Stimulated activated naive CD8-positive, alpha-beta T cell treated with anti-CD3 and anti-CD28 coated beads, Interleukin-15, amount 100 ng/mL, for 72 hours (primary cell): ENCODE measurements around the gene OOSP3.
"Not testable (repeated sequence)": the region's sequence is repeated elsewhere in the genome, so short reads cannot be mapped to it uniquely, and the experiment has no call there.

Experiments
- ATAC-seq: fragments of 150-1000 bp; cut with Tn5 transposase; 2 replicates; pipeline ENCODE4 v1.10.0; 2021; ENCODE audit warnings: mild to moderate bottlenecking, moderate library complexity
- DNase-seq, 2 donors: peaks; one replicate each; pipeline ENCODE4 v3.0.0; 2021 to 2022
- H3K27ac Mint-ChIP-seq, 2 donors: one replicate each; pipeline ENCODE4 v1.8.0; 2022; ENCODE audit warnings: mild to moderate bottlenecking in 2 of 2, mixed read lengths in 2 of 2, moderate library complexity in 2 of 2
- H3K27me3 Mint-ChIP-seq: one replicate; pipeline ENCODE4 v1.8.0; 2022; ENCODE audit warnings: mixed read lengths
- H3K4me1 Mint-ChIP-seq: one replicate; pipeline ENCODE4 v1.8.0; 2022; ENCODE audit warnings: mild to moderate bottlenecking, mixed read lengths
- H3K4me3 Mint-ChIP-seq, 2 donors: one replicate each; pipeline ENCODE4 v1.8.0; 2022; ENCODE audit warnings: mild to moderate bottlenecking in 2 of 2, mixed read lengths in 2 of 2, moderate library complexity in 1 of 2
- H3K9me3 Mint-ChIP-seq, 2 donors: one replicate each; pipeline ENCODE4 v1.8.0; 2022; ENCODE audit warnings: mixed read lengths in 2 of 2

The OOSP3 gene

DNA sequence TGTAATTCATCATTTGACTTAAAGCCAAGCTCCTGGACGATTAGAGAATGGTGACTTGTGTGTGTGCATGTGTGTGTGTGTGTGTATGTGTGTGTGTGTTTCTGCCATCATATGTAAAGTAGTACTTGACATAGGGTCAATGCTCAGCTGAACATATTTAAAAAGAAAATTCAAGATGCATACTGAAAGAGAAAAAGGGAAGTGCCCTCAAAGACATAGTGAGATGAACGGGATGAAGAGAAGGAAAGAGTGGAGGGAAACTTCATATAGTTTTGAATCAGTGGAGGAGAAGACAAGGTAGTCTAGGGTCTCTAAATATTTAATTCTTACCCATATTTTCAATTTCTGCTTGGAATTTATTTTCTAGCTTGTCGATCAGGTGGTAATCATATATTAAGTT lies 16.3 kb upstream of the OOSP3 start:
- Mint-ChIP-seq H3K4me3 (no peak overlapping the region), H3K9me3 (no peaks in the 10 kb centered on the region), H3K27me3 (peaks cover 32% of the 10 kb centered on the region), H3K27ac (no peak overlapping the region), H3K4me1 (peaks cover 14% of the 10 kb centered on the region)
- no peak for DNase-seq
- ATAC-seq = no peak

- DNase-seq = no peak
- H3K4me1 Mint-ChIP-seq = no peaks in the 10 kb centered on the region
- no peak overlapping the region for H3K27ac Mint-ChIP-seq
- no peak overlapping the region for H3K4me3 Mint-ChIP-seq
- no peaks in the 10 kb centered on the region for H3K9me3 Mint-ChIP-seq
- no peak for ATAC-seq
- peaks cover 18% of the 10 kb centered on the region for H3K27me3 Mint-ChIP-seq
Observed at GRCh38 chr11:59865031-59865430, 13.6 kb upstream of the OOSP3 start.

DNA sequence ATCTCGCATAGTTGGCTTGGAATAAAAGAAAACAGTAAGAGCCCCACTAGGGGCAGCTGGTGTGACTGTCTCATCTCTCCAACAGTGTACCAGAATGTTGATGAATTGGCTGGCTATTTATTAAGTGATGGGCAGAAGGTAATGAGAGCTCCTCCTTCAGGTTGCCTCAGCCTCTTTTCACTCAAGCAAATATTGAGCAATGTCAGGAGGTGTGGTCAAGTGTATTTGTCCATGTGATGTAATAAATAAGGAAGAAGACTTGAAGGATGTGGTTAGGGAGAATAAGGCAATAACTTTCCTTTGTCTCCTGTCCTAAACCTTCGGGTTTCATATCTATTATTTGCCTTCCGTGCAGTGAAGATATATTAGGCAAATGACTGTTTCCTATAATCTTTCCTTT lies 12.2 kb upstream of the OOSP3 start, which contains the start of gene TCN1:
Gene TCN1 (minus strand): TSS at position 91 of the 400 bp plus-strand sequence. CDS start 17 bp downstream, at position 74.
- peaks cover 7% of the 10 kb centered on the region in 2 donors for H3K9me3 Mint-ChIP-seq
- peaks cover 8% of the 10 kb centered on the region for H3K27me3 Mint-ChIP-seq
- no peak within 1 kb of the TSS for H3K27ac Mint-ChIP-seq
- no peak for ATAC-seq
- DNase-seq = no peak
- no peaks in the 10 kb centered on the region for H3K4me1 Mint-ChIP-seq
- H3K4me3 Mint-ChIP-seq = no peak within 1 kb of the TSS

DNA sequence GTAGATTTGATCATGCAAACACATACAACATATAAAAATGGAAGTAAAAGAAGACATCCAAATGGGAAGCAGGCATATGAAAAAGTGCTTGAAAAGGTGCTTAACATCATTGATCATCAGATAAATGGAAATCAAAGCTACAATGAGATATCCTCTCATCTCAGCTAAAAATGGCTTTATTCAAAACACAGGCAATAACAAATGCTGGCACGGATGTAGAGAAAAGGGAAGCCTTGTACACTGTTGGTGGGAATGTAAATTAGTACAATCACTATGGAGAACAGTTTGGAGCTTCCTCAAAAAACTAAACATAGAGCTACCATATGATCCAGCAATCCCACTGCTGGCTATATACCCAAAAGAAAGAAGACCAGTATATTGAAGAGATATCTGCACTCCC lies 11.7 kb upstream of the OOSP3 start:
- Mint-ChIP-seq H3K9me3 (peaks cover 7% of the 10 kb centered on the region in 2 donors), H3K27me3 (peaks cover 8% of the 10 kb centered on the region), H3K27ac (no peak overlapping the region), H3K4me3 (no peak overlapping the region), H3K4me1 (no peaks in the 10 kb centered on the region)
- ATAC-seq (no peak), DNase-seq (no peak)

- no peak overlapping the region for H3K27ac Mint-ChIP-seq
- no peak overlapping the region for H3K4me3 Mint-ChIP-seq
- peaks cover 7% of the 10 kb centered on the region in 2 donors for H3K9me3 Mint-ChIP-seq
- no peaks in the 10 kb centered on the region for H3K4me1 Mint-ChIP-seq
- peaks cover 8% of the 10 kb centered on the region for H3K27me3 Mint-ChIP-seq
- ATAC-seq = no peak
- DNase-seq = no peak
Observed at GRCh38 chr11:59867946-59868345, 10.6 kb upstream of the OOSP3 start.

DNA sequence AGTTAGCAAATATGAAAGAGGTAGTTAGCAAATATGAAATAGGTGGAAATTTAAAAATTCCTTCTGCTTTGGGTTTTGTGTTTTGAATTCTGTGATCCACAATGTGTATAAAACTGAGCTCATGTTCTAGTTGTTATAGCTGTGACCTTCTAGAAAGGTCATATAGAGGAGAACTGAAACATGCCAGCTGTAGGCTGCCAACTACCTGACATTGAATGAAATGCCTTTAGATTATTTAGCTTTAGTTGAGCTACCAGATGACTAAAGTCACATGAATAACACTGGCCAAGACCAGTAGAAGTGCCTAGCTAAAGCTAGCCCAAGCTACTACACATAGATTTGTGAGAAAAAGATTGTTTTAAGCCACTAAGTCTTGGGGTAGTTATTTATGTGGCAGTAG lies 6.5 kb upstream of the OOSP3 start:
- Mint-ChIP-seq H3K27ac (no peak overlapping the region), H3K27me3 (peaks cover 14% of the 10 kb centered on the region), H3K9me3 (peaks cover 7% of the 10 kb centered on the region in 2 donors), H3K4me1 (no peaks in the 10 kb centered on the region), H3K4me3 (no peak overlapping the region)
- no peak for DNase-seq
- no peak for ATAC-seq

GRCh38 chr11:59875856-59876519 lies 2.6 kb upstream of the OOSP3 start:
- ATAC-seq (no peak), DNase-seq (no peak)
- no peaks in the 10 kb centered on the region for H3K4me1 Mint-ChIP-seq
- H3K9me3 Mint-ChIP-seq = peaks cover 0 to under 1% of the 10 kb centered on the region in 2 donors
- H3K4me3 Mint-ChIP-seq = no peak overlapping the region
- no peak overlapping the region for H3K27ac Mint-ChIP-seq
- peaks cover 16% of the 10 kb centered on the region for H3K27me3 Mint-ChIP-seq

DNA sequence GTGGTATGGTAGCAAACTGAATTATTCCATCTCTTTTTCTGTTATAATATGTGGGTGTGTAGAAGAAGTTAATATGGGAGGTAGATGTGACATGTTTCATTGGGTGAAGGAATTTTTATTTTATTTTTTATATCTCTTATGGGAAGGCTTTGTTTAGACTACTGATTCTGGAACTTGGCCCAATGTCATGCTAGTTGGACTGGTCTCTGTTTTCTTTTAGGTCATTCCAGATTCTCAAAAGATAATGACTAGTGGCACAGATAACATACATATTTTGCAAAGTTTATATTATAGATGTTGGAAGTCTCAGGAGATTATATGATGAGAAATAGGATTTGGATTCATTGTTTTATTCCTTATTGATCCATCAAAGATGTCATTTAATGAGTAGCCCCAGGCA lies 1.3 kb upstream of the OOSP3 start:
- Mint-ChIP-seq H3K4me1 (no peaks in the 10 kb centered on the region), H3K9me3 (no peaks in the 10 kb centered on the region), H3K4me3 (no peak overlapping the region), H3K27ac (no peak overlapping the region), H3K27me3 (peaks cover 16% of the 10 kb centered on the region)
- DNase-seq = no peak
- ATAC-seq = no peak

DNA sequence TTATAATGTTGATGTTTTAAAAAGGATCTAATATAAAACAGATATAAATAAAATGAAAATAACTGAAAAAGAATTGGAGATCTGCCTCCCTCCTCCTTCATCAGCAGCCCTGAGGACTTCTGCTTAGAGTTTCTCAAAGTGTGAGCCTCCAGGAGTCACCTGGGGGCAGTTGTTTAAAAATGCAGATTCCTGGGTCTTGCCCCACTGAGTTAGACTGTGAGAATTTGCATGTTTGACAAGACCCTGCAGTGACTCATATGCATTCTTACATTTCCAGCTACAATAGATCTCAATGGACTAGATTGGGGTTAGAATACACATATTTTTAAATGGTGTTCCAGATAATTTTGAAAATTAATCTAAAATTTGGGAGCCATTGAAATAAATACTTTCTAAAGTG lies 798 bp upstream of the OOSP3 start:
- Mint-ChIP-seq H3K4me1 (no peaks in the 10 kb centered on the region), H3K4me3 (no peak overlapping the region), H3K27me3 (peaks cover 16% of the 10 kb centered on the region), H3K27ac (no peak overlapping the region), H3K9me3 (no peaks in the 10 kb centered on the region)
- ATAC-seq (no peak), DNase-seq (no peak)

DNA sequence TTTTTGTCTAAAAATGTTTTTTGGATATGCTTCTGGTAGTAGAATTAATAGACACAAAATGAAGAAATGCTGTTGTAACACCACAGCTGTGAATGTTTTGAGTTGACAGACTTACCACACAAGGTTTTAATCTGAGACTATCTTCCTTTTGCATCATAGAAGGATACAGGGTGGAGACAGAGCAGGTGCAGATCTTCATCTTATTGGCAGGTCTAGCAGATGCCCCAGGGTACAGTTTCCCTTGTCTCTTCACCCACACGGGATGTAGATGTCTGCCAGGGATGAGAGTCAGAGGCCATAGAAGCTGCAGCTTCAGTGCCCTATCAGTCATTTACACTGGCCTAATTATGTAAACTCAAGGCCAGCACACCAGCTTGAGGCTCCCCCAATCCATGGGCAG lies 985 bp downstream of the OOSP3 start:
- Mint-ChIP-seq H3K27ac (no peak overlapping the region), H3K9me3 (no peaks in the 10 kb centered on the region), H3K27me3 (peaks cover 16% of the 10 kb centered on the region), H3K4me1 (no peaks in the 10 kb centered on the region), H3K4me3 (no peak overlapping the region)
- DNase-seq (no peak), ATAC-seq (no peak)

GRCh38 chr11:59883597-59883996 lies 5.0 kb downstream of the OOSP3 start:
- Mint-ChIP-seq H3K4me3 (no peak overlapping the region), H3K9me3 (peaks cover 15 to 18% of the 10 kb centered on the region in 2 donors)
- ATAC-seq = no peak

GRCh38 chr11:59887156-59887555 lies 8.6 kb downstream of the OOSP3 start:
- DNase-seq, H3K27me3 Mint-ChIP-seq, H3K27ac Mint-ChIP-seq, H3K4me3 Mint-ChIP-seq, H3K4me1 Mint-ChIP-seq, ATAC-seq: not testable (repeated sequence)
- H3K9me3 Mint-ChIP-seq = peaks cover 39 to 46% of the 10 kb centered on the region in 2 donors

More at GRCh38 chr11:59883597-59883996, 5.0 kb downstream of the OOSP3 start:
- H3K27me3 Mint-ChIP-seq = peaks cover 7% of the 10 kb centered on the region
- H3K27ac Mint-ChIP-seq = no peak overlapping the region
- no peaks in the 10 kb centered on the region for H3K4me1 Mint-ChIP-seq
- no peak for DNase-seq

- peaks cover 10% of the 10 kb centered on the region for H3K27me3 Mint-ChIP-seq
- no peak for DNase-seq
- H3K4me3 Mint-ChIP-seq = no peak overlapping the region
Observed at GRCh38 chr11:59891781-59892181, 13.2 kb downstream of the OOSP3 start.

DNA sequence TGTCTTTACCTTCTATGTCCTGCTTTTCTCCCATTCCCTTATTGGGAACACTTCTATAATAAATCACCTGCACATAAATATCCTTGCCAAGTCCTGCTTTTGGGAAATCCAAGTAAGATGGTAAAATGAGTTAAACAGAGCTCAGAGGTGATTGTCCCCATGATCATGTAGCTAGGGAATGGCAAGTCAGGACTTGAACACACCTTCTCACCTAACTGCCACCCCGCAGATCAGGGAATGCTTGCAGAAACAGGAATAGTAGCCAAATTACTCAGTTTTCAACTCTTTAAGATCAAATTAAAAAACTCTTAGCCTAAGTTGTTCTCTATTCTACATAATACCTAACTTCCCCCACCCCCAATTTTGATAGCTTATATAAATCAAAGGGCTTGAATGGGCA lies 16.0 kb downstream of the OOSP3 start:
- ATAC-seq (no peak), DNase-seq (no peak)
- H3K9me3 Mint-ChIP-seq = peaks cover 14 to 18% of the 10 kb centered on the region in 2 donors
- H3K27me3 Mint-ChIP-seq = peaks cover 10% of the 10 kb centered on the region
- no peaks in the 10 kb centered on the region for H3K4me1 Mint-ChIP-seq
- H3K4me3 Mint-ChIP-seq = no peak overlapping the region
- no peak overlapping the region for H3K27ac Mint-ChIP-seq

More at GRCh38 chr11:59891781-59892181, 13.2 kb downstream of the OOSP3 start:
- H3K9me3 Mint-ChIP-seq = peaks cover 39 to 46% of the 10 kb centered on the region in 2 donors
- no peak overlapping the region for H3K27ac Mint-ChIP-seq
- no peaks in the 10 kb centered on the region for H3K4me1 Mint-ChIP-seq
- ATAC-seq = no peak

DNA sequence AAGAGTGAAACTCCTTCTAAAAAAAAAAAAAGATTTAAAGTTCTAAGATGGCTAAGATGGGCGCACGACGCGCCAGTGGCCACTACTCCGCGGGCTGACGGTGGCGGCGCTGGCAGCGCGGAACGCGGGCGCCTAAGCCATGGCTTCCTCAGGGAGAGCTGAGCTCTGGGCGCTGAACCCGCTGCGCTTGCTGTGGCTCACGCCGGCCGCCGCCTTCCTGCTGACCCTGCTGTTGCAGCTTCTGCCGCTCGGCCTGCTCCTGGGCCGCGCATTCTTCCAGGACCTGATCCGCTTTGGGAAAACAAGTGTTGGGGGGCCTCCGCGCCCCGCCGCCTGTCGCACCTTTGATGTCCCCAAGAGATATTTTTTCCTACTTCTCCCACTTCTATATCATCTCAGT lies 19.5 kb downstream of the OOSP3 start:
- Mint-ChIP-seq H3K4me3 (no peak overlapping the region), H3K9me3 (no peaks in the 10 kb centered on the region), H3K4me1 (no peaks in the 10 kb centered on the region), H3K27me3 (peaks cover 10% of the 10 kb centered on the region), H3K27ac (no peak overlapping the region)
- no peak for DNase-seq
- ATAC-seq = no peak

DNA sequence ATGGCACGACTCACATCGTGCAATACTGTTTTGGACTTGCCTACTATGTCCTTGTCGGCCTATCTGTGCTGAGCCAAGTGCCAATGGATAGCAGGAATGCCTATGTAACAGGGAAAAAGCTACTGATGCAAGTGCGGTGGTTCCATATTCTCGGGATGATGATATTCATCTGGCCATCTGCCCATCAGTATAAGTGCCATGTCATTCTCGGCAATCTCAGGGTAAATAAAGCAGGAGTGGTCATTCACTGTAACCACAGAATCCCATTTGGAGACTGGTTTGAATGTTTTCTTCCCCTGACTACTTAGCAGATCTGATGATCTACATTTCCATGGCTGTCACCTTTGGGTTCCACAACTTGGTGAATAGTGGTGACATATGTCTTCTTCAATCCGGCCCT lies 20.1 kb downstream of the OOSP3 start:
- DNase-seq (no peak), ATAC-seq (no peak)
- peaks cover 10% of the 10 kb centered on the region for H3K27me3 Mint-ChIP-seq
- no peak overlapping the region for H3K4me3 Mint-ChIP-seq
- H3K27ac Mint-ChIP-seq = no peak overlapping the region
- no peaks in the 10 kb centered on the region for H3K9me3 Mint-ChIP-seq
- H3K4me1 Mint-ChIP-seq = no peaks in the 10 kb centered on the region

GRCh38 chr11:59899532-59899931 lies 20.9 kb downstream of the OOSP3 start:
- Mint-ChIP-seq H3K4me1 (no peaks in the 10 kb centered on the region), H3K27ac (peak overlapping the region in 1 of 2 donors; percentile 59), H3K4me3 (no peak overlapping the region), H3K27me3 (peaks cover 10% of the 10 kb centered on the region), H3K9me3 (no peaks in the 10 kb centered on the region)
- ATAC-seq (no peak), DNase-seq (no peak)
